Hepatic stellate cell (primary cell): Measurements from ENCODE around the gene M1AP.

Experiments
- DNase-seq: peaks from one replicate; pipeline ENCODE4 v3.0.0; 2011; ENCODE audit warnings: low spot score

Gene M1AP

GRCh38 chr2:74524955-74525716 is 123.0 kb downstream of the M1AP start:
- DNase-seq = no peak

- no peak for DNase-seq
These were observed 124.1 kb downstream of the M1AP start for GRCh38 chr2:74524005-74524404.

- no peak for DNase-seq
These were observed 125.6 kb downstream of the M1AP start for GRCh38 chr2:74522516-74522915.

GRCh38 chr2:74516650-74517049 is 131.5 kb downstream of the M1AP start:
- no peak for DNase-seq

GRCh38 chr2:74515981-74516633 is 132.0 kb downstream of the M1AP start:
- peak; percentile 83 for DNase-seq

GRCh38 chr2:74515271-74515980 is 132.7 kb downstream of the M1AP start:
- no peak for DNase-seq

GRCh38 chr2:74514368-74515270 is 133.5 kb downstream of the M1AP start, which contains the start of gene TLX2:
TLX2 (plus strand) TSS chr2:74514450; CDS start chr2:74514807, 357 bp downstream.
- no peak for DNase-seq

- no peak for DNase-seq
These were observed 134.3 kb downstream of the M1AP start for GRCh38 chr2:74513605-74514367.

GRCh38 chr2:74512744-74513604 is 135.2 kb downstream of the M1AP start:
- DNase-seq = no peak

GRCh38 chr2:74511104-74511989 is 136.8 kb downstream of the M1AP start:
- peak; percentile 34 for DNase-seq

GRCh38 chr2:74510272-74510671 is 137.9 kb downstream of the M1AP start:
- no peak for DNase-seq

- DNase-seq = no peak
These were observed 140.1 kb downstream of the M1AP start for GRCh38 chr2:74507926-74508520.
